GM18517 (cell line): ENCODE measurements around the gene KCNN3.

Source experiments
- ATAC-seq: cut with Tn5 transposase; IDR thresholded peaks from one replicate; pipeline ENCODE4 v1.9.1; 2021; ENCODE audit warnings: mild to moderate bottlenecking, moderate library complexity; ENCODE audit not compliant: unreplicated experiment

Gene KCNN3

DNA sequence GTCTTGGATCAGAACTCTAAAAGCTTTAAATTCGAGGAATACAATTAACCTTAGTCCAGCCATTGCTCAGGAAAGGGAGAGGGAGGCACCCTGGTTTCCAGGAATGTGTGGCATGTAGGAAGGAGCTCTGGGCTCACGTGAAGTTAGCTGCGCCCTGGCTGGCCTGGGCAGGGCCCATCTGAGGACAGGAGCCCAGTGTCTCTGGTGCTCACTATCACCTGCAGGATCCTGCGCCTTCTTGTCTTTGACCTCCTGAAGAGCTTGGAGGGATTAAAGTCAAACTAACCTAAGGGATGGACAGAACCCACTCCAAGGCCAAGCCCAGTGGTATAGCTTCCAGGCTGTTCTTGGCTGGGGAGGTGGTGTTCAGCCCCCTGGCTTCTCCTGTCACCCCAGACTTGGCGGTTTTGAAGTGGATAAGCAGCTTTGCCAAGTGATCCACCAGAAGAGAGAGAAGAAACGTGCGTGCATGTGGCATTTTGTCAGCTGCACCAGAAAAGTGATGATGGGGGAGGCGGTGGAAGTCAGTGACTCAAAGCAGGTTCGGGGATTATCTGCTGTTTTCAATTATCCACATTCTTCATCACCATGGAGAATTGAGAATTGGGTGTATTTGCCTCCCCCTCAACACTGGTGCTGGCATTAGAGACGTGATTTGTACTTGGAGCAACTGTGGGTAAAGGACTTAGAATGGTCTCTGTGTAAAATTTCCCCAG lies 11.9 kb upstream of the KCNN3 start:
- ATAC-seq, result no peak

GRCh38 chr1:154880671-154881070 lies 10.6 kb upstream of the KCNN3 start:
- ATAC-seq, result no peak

DNA sequence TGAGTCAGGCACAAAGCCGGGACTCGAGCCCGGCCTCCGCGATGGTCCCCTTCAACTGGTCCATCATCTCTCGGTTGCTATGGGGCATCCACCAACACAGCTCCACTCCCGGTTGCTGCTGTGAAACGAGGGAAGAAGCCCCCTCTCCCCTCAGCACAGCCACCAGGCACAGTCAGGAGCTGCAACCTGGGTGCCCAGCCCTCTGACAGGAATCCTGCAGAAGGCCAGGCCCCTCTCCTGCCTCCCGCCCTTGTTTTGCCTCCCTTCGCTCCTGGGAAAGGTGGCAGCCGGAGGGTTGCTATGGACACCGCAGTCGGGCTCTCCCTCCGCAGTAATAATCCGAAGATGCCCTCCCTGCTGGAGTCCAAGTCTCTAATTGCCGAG lies 8.9 kb upstream of the KCNN3 start:
- ATAC-seq, result no peak

GRCh38 chr1:154878371-154879037 lies 8.4 kb upstream of the KCNN3 start:
- no peak for ATAC-seq

- no peak for ATAC-seq
Measured at GRCh38 chr1:154877370-154877974, 7.4 kb upstream of the KCNN3 start.

DNA sequence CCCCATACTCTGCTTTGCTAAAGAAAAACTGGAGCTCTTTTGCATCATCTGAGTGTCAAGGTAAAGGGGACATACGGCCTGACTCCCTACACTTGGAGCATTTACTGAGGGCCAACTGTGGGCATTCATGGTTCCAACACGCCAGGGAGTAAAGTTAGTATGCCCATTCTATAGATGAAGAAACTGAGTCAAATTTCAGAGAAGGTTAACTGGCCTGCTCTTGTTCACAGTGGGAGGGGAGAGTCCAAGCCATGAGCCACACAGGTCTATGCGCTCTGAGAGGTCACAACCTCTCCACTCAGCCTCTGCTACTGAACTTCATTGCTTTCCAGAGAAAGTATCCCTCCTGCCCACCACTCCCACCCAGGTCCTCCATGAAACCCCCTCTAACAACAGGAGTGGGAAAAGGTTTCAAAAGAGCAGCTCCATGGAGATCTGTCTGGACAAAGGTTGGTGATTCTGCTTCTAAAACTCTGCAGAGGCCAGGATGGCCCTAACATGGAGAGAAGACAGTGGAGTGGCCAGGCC lies 6.8 kb upstream of the KCNN3 start:
- no peak for ATAC-seq

DNA sequence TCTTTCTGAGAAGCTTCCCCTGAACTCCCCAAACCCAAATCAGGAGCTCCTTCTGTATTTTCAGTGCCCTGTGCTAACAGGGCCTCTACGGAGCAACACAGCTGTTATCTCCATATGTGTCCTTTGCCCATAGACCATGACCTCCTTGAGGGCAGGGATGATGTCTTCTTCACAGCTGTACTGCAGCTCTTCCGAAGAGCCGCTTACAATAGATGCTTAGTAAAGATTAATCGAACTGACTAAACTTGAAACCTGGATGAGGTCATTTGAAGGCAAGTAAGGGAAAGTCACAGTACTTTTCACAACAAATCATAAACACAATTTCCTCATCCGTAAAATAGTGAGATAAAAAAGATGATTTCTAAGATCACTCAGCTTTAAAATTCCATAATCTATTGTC lies 4.4 kb upstream of the KCNN3 start:
- ATAC-seq, result no peak

DNA sequence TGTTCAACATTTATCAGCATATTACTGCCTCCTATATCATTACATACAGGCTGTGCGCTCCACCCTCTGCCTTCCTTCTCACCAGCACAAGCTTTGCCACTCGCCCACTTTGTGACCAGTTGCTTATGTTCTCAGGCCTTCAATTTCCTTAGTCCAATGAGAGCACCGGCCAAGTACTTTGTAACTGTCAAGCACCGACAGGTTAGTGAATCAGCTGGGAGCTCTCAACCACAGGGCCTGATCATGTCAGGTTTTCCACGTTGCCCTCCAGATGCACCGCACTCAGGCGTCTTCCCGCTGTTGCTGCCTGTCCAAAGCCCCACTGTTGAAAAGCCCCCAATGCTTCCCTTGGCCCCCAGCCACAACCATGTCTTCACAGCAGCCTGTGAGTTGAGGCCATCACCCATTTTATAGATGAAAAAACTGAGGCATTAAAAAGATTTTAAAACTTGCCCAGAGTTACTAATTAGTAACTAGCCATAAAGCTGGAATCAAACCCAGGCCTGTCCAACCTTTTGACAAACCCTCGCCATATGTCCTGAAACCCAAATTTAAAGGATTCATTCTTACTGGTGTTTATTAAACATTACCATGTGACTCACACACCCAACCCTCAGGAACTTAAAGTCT lies 3.4 kb upstream of the KCNN3 start:
- ATAC-seq, result no peak

- no peak for ATAC-seq
Measured at GRCh38 chr1:154871374-154871773, 1.3 kb upstream of the KCNN3 start.

- ATAC-seq, result no peak
Measured at GRCh38 chr1:154870734-154871133, 653 bp upstream of the KCNN3 start.

DNA sequence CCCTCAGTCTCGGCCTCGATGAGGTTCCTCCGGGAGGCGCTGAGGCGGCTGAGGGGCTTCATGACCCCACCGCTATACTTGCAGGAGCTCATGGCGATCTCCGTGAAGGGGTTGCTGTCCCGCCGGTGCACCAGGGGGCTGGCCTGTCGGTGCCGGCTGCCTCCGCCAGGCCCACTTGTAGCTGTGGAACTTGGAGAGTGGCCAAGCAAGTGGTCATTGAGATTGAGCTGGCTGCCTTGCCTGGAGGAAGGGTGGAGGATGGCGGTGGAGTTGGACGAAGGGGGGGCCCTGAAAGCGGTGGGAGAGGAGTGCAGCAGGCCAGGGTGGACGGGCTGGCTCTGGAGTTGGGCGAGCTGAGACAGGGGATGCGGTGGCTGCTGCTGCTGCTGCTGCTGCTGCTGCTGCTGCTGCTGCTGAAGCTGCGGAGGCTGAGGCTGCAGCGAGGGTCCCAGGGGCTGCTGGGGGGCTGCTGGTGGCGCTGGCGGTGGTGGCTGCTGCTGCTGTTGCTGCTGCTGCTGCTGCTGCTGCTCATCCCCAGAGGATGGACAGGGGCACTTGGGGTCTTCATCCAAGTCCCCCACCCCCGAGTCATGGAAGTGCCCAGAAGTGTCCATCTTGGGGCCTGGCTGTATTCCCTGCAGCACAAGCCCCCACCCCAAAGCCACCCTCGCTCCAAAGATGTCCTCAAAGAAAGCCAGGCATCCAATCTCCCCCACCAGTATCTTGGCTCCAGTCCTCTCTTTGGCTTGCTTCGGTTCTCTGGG lies 548 bp downstream of the KCNN3 start:
- no peak for ATAC-seq

GRCh38 chr1:154867841-154868605 lies 2.1 kb downstream of the KCNN3 start:
- ATAC-seq, result no peak

DNA sequence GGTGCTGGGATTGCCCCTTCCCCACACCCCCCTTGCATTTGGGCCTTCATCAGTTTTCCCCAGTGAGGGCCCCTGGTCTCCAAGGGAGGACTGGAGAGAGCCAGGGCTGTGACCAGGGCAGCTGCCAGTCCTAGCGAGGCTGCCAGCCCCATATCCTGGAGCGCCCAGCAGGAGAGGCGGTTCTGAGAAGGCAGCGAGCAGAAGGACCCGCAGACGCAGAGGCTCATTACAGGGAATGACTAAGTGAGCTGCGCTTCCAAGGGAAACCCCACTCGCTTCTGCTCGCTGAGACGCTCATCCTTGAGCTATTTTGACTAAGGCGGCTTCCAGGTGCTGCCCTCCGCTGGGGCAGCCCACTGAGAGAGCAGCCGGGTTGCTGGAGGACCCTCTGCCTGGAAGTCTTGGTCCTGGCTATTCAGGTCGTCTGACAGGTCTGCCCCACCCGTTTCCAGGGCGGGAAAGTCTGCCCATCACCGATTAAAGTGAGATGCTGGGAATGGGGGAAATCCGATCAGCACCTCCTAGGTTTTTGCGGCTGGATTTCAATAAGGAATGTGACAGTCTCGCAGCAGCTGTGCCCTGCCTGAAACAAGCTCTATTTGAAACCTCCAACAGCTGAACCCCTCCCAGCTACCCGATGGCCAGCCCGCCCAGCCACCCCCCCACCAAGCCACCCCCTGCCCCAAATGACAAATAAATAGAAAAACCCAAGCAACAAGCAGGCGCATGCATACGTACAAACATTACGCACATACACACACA lies 2.8 kb downstream of the KCNN3 start:
- ATAC-seq, result no peak

GRCh38 chr1:154866257-154867063 lies 3.6 kb downstream of the KCNN3 start:
- no peak for ATAC-seq

DNA sequence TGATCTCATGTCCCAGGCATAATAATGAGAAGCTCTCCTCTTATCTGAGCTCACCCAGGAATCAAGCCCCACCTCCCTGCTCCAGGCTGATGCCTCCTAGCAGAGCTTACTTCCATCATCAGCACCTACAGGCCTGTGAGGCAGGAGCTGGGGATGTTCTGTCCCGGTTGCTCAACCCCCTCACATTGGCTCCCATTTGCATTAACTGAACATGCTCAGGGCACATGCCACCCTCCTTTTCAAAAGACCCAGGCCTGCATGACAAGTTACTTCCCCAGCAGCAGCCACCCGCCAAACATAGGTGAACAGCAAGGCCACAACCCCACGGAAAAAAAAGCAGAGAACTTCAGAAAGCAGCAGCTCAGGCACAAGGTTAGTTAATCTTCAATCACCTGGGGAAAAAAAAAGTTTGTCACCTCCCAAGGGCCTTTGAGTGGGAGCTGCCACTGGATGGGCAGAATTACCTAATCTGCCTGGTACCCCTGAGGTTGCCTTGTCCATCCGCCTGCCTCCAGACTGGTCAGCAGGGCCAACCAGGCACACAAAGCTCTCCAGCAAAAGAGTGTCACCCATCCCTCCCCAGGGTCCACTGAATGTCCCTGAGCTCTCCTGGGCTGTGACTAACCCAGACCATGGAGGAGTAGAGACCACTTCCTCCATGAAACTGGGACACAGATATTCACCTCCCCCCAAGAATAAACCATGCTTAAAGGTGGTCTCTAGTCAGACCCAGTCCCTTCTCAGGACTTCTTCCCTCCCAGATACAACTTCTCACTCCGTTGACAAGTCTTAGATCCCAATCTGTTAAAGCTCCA lies 4.4 kb downstream of the KCNN3 start:
- no peak for ATAC-seq

GRCh38 chr1:154864189-154864975 lies 5.7 kb downstream of the KCNN3 start:
- ATAC-seq, result no peak
